Epithelial cell of prostate (primary cell): ENCODE measurements around the gene RNASET2.
A peak's percentile ranks its signal among the peaks of the same experiment; 100 is the strongest.
"Not testable (repeated sequence)": the region's sequence is repeated elsewhere in the genome, so short reads cannot be mapped to it uniquely, and the experiment has no call there.

Experiments used
- DNase-seq: peaks from one replicate; pipeline ENCODE4 v3.0.0-alpha.2; 2011; ENCODE audit warnings: low read depth, low spot score
- H3K27ac ChIP-seq: fragments of 450-650 bp; 2 replicates; pipeline ENCODE4 v1.5.1; 2017; ENCODE audit warnings: mild to moderate bottlenecking

The RNASET2 gene

GRCh38 chr6:166970776-166971175 is 14.4 kb upstream of the RNASET2 start:
- no peak overlapping the region for H3K27ac ChIP-seq
- DNase-seq: no peak

- no peak overlapping the region for H3K27ac ChIP-seq
- DNase-seq: no peak
Observed at GRCh38 chr6:166970091-166970490, 13.7 kb upstream of the RNASET2 start.

GRCh38 chr6:166969390-166970002 is 13.1 kb upstream of the RNASET2 start:
- no peak for DNase-seq
- H3K27ac ChIP-seq: no peak overlapping the region

GRCh38 chr6:166966268-166966667 is 9.9 kb upstream of the RNASET2 start:
- DNase-seq: no peak
- no peak overlapping the region for H3K27ac ChIP-seq

GRCh38 chr6:166960609-166960978 is 4.2 kb upstream of the RNASET2 start:
- no peak overlapping the region for H3K27ac ChIP-seq
- DNase-seq: no peak

GRCh38 chr6:166959911-166960608 is 3.7 kb upstream of the RNASET2 start:
- H3K27ac ChIP-seq: no peak overlapping the region

GRCh38 chr6:166958926-166959861 is 2.8 kb upstream of the RNASET2 start:
- DNase-seq: no peak
- H3K27ac ChIP-seq: no peak overlapping the region

More at GRCh38 chr6:166959911-166960608, 3.7 kb upstream of the RNASET2 start:
- no peak for DNase-seq

- DNase-seq: no peak
- no peak overlapping the region for H3K27ac ChIP-seq
Observed at GRCh38 chr6:166957805-166958076, 1.4 kb upstream of the RNASET2 start.

- peak overlapping the region; percentile 31 for H3K27ac ChIP-seq
- no peak for DNase-seq
Observed at GRCh38 chr6:166957087-166957804, 896 bp upstream of the RNASET2 start.

- DNase-seq: no peak
- no peak overlapping the region for H3K27ac ChIP-seq
Observed at GRCh38 chr6:166955865-166956443, 396 bp downstream of the RNASET2 start.

GRCh38 chr6:166955121-166955864 is 1.1 kb downstream of the RNASET2 start:
- DNase-seq: no peak
- no peak overlapping the region for H3K27ac ChIP-seq

- no peak overlapping the region for H3K27ac ChIP-seq
- DNase-seq: no peak
Observed at GRCh38 chr6:166954118-166954713, 2.1 kb downstream of the RNASET2 start.

- no peak overlapping the region for H3K27ac ChIP-seq
- DNase-seq: no peak
Observed at GRCh38 chr6:166952567-166953486, 3.5 kb downstream of the RNASET2 start.

- no peak for DNase-seq
- no peak overlapping the region for H3K27ac ChIP-seq
Observed at GRCh38 chr6:166952121-166952520, 4.2 kb downstream of the RNASET2 start.

- H3K27ac ChIP-seq: no peak overlapping the region
- no peak for DNase-seq
Observed at GRCh38 chr6:166951670-166952060, 4.7 kb downstream of the RNASET2 start.

GRCh38 chr6:166950892-166951669 is 5.3 kb downstream of the RNASET2 start:
- not testable (repeated sequence) for DNase-seq, H3K27ac ChIP-seq

GRCh38 chr6:166950443-166950821 is 5.9 kb downstream of the RNASET2 start:
- no peak for DNase-seq
- no peak overlapping the region for H3K27ac ChIP-seq
